Left lung (tissue), 10 donors: ENCODE data around the gene CHTF8. TPM values are rescaled to one million over a fixed set of nuclear protein-coding genes. Genes with fewer than 3 reads are reported as not detected.
A peak's percentile ranks its signal among the peaks of the same experiment; 100 is the strongest.

Source experiments
- ATAC-seq: fragments of 200-7000 bp; cut with Tn5 transposase; one replicate; pipeline ENCODE4 v1.9.1; 2020; ENCODE audit warnings: moderate library complexity
- DNase-seq, 4 donors: peaks; one replicate each; pipeline ENCODE4 v3.0.0-alpha.2; 2013 to 2020
- H3K27ac ChIP-seq, 2 donors: fragments of 200-600 bp; sonication (generic) in 1 of 2; one replicate each; pipeline versions ENCODE4 v1.5.0 to v1.8.0; 2020 to 2021
- H3K27me3 ChIP-seq, 2 donors: fragments of 200-600 bp; sonication (generic) in 1 of 2; one replicate each; pipeline versions ENCODE4 v1.5.0 to v1.8.0; 2020 to 2021
- H3K36me3 ChIP-seq, 2 donors: fragments of 200-600 bp; sonication (generic) in 1 of 2; one replicate each; pipeline versions ENCODE4 v1.5.0 to v1.8.0; 2020 to 2021
- H3K4me1 ChIP-seq, 2 donors: fragments of 200-600 bp; one replicate each; pipeline ENCODE4 v1.8.0; 2021
- H3K4me3 ChIP-seq, 2 donors: fragments of 200-600 bp; sonication (generic) in 1 of 2; one replicate each; pipeline versions ENCODE4 v1.5.0 to v1.8.0; 2020 to 2021; ENCODE audit warnings: mild to moderate bottlenecking in 1 of 2
- H3K9me3 ChIP-seq, 2 donors: fragments of 200-600 bp; sonication (generic) in 1 of 2; one replicate each; pipeline versions ENCODE4 v1.5.0 to v1.8.0; 2020 to 2021
- intact Hi-C, 2 donors: fragments of 100-400 bp; cut with DNase I; formaldehyde crosslinking; loops; one replicate each; pipeline versions ENCODE4 v1.11.2 to v1.14.2; 2022
- polyA plus RNA-seq, 6 donors: library from polyadenylated mRNA; unstranded; fragments of 120-200 nt; gene quantifications; one replicate each; pipeline ENCODE4 v1.2.1, GENCODE V29; 2013; ENCODE audit not compliant: insufficient read length in 6 of 6
- total RNA-seq, 2 donors: library from RNA; stranded (reverse); fragmentation: NEBNext Ultra II Directional; extraction: Animal tissue kit (Norgen Biotek cat#: 25700); gene quantifications; one replicate each; pipeline ENCODE4 v1.2.1, GENCODE V29; 2021
- TF ChIP-seq, protein P1 (sequence below), 2 donors: fragments of 200-600 bp; sonication (generic) in 1 of 2; IDR thresholded peaks; one replicate each; pipeline versions ENCODE4 v1.5.0 to v1.8.0; 2021; ENCODE audit warnings: antibody characterized with exemption in 2 of 2
- donor health status: DM: no; HTN: yes; CAD: no.
- donor health status: DM: no; HTN: no; CAD: no.

The CHTF8 gene
- total and polyA plus RNA-seq, 8 donors: 93.4 to 142 (median 124) TPM

DNA sequence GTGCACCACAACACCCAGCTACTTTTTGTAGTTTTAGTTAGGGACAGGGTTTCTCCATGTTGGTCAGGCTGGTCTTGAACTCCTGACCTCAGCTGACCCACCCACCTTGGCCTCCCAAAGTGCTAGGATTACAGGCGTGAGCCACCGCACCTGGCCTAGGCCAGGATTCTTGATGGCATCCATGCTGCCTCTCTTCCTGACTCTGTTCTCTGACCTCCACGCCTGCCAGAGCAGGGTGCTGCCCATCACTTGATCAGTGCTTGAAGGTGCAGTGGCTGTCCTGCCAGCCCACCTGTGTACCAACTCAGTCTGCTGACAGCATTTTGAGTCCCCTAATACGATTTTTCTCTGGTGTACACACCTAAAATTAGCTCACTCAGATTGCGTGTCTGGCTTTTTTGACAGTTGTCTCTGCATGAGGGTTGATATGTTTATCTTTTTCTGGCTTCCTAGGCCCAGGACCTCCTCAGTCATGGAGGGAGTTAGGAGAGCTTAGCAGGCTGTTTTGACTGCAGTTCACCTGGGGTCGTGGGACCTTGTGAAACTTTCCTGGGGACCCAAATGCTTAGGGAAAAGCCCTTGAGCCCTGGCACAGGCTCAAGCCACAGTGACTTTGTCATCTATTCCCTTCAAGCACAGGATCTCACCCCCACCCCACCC, 21.0 kb downstream of the CHTF8 start:
- H3K27me3 ChIP-seq: peaks cover 0 to 25% of the 10 kb centered on the region in 2 donors
- no peak overlapping the region for H3K27ac ChIP-seq
- TF ChIP-seq, protein P1, sequence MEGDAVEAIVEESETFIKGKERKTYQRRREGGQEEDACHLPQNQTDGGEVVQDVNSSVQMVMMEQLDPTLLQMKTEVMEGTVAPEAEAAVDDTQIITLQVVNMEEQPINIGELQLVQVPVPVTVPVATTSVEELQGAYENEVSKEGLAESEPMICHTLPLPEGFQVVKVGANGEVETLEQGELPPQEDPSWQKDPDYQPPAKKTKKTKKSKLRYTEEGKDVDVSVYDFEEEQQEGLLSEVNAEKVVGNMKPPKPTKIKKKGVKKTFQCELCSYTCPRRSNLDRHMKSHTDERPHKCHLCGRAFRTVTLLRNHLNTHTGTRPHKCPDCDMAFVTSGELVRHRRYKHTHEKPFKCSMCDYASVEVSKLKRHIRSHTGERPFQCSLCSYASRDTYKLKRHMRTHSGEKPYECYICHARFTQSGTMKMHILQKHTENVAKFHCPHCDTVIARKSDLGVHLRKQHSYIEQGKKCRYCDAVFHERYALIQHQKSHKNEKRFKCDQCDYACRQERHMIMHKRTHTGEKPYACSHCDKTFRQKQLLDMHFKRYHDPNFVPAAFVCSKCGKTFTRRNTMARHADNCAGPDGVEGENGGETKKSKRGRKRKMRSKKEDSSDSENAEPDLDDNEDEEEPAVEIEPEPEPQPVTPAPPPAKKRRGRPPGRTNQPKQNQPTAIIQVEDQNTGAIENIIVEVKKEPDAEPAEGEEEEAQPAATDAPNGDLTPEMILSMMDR (IDR thresholded peaks at IDR 0.05): no peak
- H3K4me3 ChIP-seq: no peak overlapping the region
- peak in 1 of 4 donors; percentile 18 for DNase-seq
- H3K36me3 ChIP-seq: peaks cover 0 to 59% of the 10 kb centered on the region in 2 donors
- intact Hi-C loops: loop anchor here in 1 of 2 donors (10.0 kb wide), 1 partner anchor 217 kb away; no protein-coding TSS in a partner anchor
- no peaks in the 10 kb centered on the region for H3K9me3 ChIP-seq
- no peak for ATAC-seq
- peaks cover 11 to 26% of the 10 kb centered on the region in 2 donors for H3K4me1 ChIP-seq

DNA sequence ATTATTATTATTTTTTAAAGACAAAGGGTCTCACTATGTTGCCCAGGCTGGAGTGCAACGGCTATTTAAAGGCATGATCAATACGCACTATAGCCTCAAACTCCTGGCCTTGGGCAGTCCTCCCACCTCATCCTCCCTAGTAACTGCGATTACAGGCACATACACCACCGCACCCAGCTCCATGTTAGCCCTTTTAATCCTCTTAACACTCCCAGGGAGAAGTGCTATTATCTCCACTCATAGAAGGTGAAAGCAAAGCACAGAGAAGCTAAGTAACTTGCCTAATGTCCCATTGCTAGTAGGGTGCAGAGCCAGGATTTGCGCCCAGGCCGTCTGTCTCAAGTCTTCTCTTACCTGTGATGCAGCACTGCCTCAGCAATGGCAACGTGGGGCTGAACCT, 22.0 kb downstream of the CHTF8 start:
- H3K36me3 ChIP-seq: peaks cover 0 to 50% of the 10 kb centered on the region in 2 donors
- TF ChIP-seq, protein P1 (IDR thresholded peaks at IDR 0.05): no peak
- H3K27me3 ChIP-seq: peaks cover 0 to 34% of the 10 kb centered on the region in 2 donors
- H3K27ac ChIP-seq: no peak overlapping the region
- H3K9me3 ChIP-seq: no peaks in the 10 kb centered on the region
- intact Hi-C loops: loop anchor here in 1 of 2 donors (10.0 kb wide), 1 partner anchor 216 kb away; no protein-coding TSS in a partner anchor
- ATAC-seq (no peak), DNase-seq (peak in 1 of 4 donors; percentile 6)
- peaks cover 11 to 34% of the 10 kb centered on the region in 2 donors for H3K4me1 ChIP-seq
- no peak overlapping the region for H3K4me3 ChIP-seq

DNA sequence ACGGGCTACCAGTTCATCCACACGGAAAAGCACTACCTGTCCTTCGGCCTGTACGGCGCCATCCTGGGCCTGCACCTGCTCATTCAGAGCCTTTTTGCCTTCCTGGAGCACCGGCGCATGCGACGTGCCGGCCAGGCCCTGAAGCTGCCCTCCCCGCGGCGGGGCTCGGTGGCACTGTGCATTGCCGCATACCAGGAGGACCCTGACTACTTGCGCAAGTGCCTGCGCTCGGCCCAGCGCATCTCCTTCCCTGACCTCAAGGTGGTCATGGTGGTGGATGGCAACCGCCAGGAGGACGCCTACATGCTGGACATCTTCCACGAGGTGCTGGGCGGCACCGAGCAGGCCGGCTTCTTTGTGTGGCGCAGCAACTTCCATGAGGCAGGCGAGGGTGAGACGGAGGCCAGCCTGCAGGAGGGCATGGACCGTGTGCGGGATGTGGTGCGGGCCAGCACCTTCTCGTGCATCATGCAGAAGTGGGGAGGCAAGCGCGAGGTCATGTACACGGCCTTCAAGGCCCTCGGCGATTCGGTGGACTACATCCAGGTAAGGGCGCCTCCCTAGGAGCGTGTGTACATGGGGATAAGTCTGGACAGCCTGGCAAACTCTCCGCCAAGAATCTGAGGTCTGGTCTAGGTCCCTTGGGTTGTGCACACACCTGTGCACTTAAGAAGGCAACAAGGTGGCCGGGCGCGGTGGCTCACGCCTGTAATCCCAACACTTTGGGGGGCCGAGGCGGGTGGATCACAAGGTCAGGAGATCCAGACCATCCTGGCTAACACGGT, 22.7 kb downstream of the CHTF8 start:
- ATAC-seq: no peak
- peaks cover 0 to 41% of the 10 kb centered on the region in 2 donors for H3K27me3 ChIP-seq
- H3K36me3 ChIP-seq: peaks cover 0 to 43% of the 10 kb centered on the region in 2 donors
- intact Hi-C loops: loop anchor here in 1 of 2 donors (10.0 kb wide), 1 partner anchor 215 kb away; no protein-coding TSS in a partner anchor
- H3K9me3 ChIP-seq: no peaks in the 10 kb centered on the region
- H3K4me3 ChIP-seq: no peak overlapping the region
- H3K4me1 ChIP-seq: peaks cover 11 to 36% of the 10 kb centered on the region in 2 donors
- TF ChIP-seq, protein P1 (IDR thresholded peaks at IDR 0.05): no peak
- H3K27ac ChIP-seq: no peak overlapping the region
- peak in 2 of 4 donors; percentile 29 to 80 for DNase-seq

DNA sequence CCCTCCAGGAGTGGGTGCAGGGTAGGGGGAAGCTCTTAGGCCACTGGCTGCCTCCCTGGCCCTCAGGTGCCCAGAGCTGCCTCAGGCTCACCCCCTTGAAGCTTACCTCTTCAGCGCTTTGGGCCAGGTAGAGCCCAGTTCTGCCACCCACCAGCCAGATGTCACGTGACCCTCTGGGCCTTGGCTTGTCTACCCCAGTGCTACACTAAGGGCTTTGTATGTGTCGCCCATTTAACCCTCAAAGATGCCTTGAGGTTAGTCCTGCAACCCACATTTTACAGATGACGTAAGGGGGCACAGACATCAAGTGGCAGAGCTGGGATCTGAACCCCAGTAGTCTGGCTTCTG, 23.5 kb downstream of the CHTF8 start:
- DNase-seq (peak in 1 of 4 donors; percentile 22), ATAC-seq (no peak)
- H3K36me3 ChIP-seq: peaks cover 0 to 35% of the 10 kb centered on the region in 2 donors
- peaks cover 0 to 49% of the 10 kb centered on the region in 2 donors for H3K27me3 ChIP-seq
- no peaks in the 10 kb centered on the region for H3K9me3 ChIP-seq
- H3K27ac ChIP-seq: no peak overlapping the region
- TF ChIP-seq, protein P1 (IDR thresholded peaks at IDR 0.05): no peak
- H3K4me3 ChIP-seq: no peak overlapping the region
- H3K4me1 ChIP-seq: peaks cover 11 to 36% of the 10 kb centered on the region in 2 donors
- intact Hi-C loops: no loop called here
